T-cell (primary cell): ENCODE measurements around the gene PELI3. TPM values are rescaled to one million over a fixed set of nuclear protein-coding genes. Genes with fewer than 3 reads are reported as not detected.
"Not testable (repeated sequence)": the region's sequence is repeated elsewhere in the genome, so short reads cannot be mapped to it uniquely, and the experiment has no call there.

Experiments used
- ATAC-seq, 4 experiments: fragments of 200-7000 bp in 3 of 4; fragments of 150-1000 bp in 1 of 4; cut with Tn5 transposase; replicated peaks in 1 of 4; 1 replicate in 3 of 4; 2 replicates in 1 of 4; pipeline ENCODE4 v1.10.0; 2021; ENCODE audit warnings: moderate library complexity in 3 of 4, mild to moderate bottlenecking in 2 of 4, moderate number of reproducible peaks in 1 of 4
- CTCF ChIA-PET, 2 donors: fragments of 300-600 bp; sonication (Branson Sonifier 250); formaldehyde crosslinking; loops; one replicate each; lab custom pipeline; 2022; ENCODE audit warnings: antibody characterized with exemption in 2 of 2; lab: Charles Lee
- POLR2A ChIA-PET, 2 donors: fragments of 300-600 bp; sonication (Branson Sonifier 250); formaldehyde crosslinking; loops; one replicate each; lab custom pipeline; 2022; ENCODE audit warnings: antibody characterized with exemption in 2 of 2; lab: Charles Lee
- DNase-seq, 35 experiments: peaks; one replicate each; pipeline versions ENCODE4 v3.0.0 to v3.0.0-alpha.2; 2013 to 2023
- H3K27ac ChIP-seq: one replicate; pipeline ENCODE4 v1.5.1; 2013; ENCODE audit warnings: low read length
- H3K27me3 ChIP-seq, 2 experiments: replicated peaks in 1 of 2; 1 replicate in 1 of 2; 2 replicates in 1 of 2; pipeline versions ENCODE4 v1.6.1 to v1.7.0; 2013; ENCODE audit warnings: low read length in 1 of 2, mixed read lengths in 1 of 2; ENCODE audit not compliant: control insufficient read depth in 2 of 2, insufficient read depth in 2 of 2; ENCODE audit errors: extremely low read depth in 1 of 2
- H3K36me3 ChIP-seq, 2 donors: 1 replicate in 1 of 2; 2 replicates in 1 of 2; pipeline versions ENCODE4 v1.6.1 to v1.7.0; 2013; ENCODE audit warnings: low read length in 1 of 2; ENCODE audit not compliant: control insufficient read depth in 2 of 2, insufficient read depth in 1 of 2; ENCODE audit errors: extremely low read depth in 1 of 2
- H3K4me1 ChIP-seq, 2 experiments: 1 replicate in 1 of 2; 2 replicates in 1 of 2; pipeline versions ENCODE4 v1.6.1 to v1.7.0; 2013; ENCODE audit warnings: low read length in 2 of 2, mixed read lengths in 1 of 2; ENCODE audit not compliant: insufficient read depth in 2 of 2, control insufficient read depth in 1 of 2; ENCODE audit errors: extremely low read depth in 1 of 2
- H3K4me3 ChIP-seq, 2 donors: 1 replicate in 1 of 2; 2 replicates in 1 of 2; pipeline versions ENCODE4 v1.5.1 to v1.7.0; 2013; ENCODE audit warnings: mild to moderate bottlenecking in 2 of 2, low read length in 1 of 2, moderate library complexity in 1 of 2; ENCODE audit not compliant: control insufficient read depth in 1 of 2; ENCODE audit errors: extremely low read depth in 1 of 2
- H3K9me3 ChIP-seq: 2 replicates; pipeline ENCODE4 v1.7.0; 2013
- H3K27ac Mint-ChIP-seq, 2 donors: one replicate each; pipeline ENCODE4 v1.8.0; 2020 to 2021; ENCODE audit warnings: mild to moderate bottlenecking in 2 of 2, mixed read lengths in 2 of 2
- H3K27me3 Mint-ChIP-seq, 2 donors: one replicate each; pipeline ENCODE4 v1.8.0; 2021 to 2022; ENCODE audit warnings: mixed read lengths in 2 of 2
- H3K36me3 Mint-ChIP-seq: one replicate; pipeline ENCODE4 v1.8.0; 2021; ENCODE audit warnings: mixed read lengths
- H3K4me1 Mint-ChIP-seq, 3 donors: one replicate each; pipeline ENCODE4 v1.8.0; 2020 to 2022; ENCODE audit warnings: mixed read lengths in 3 of 3, mild to moderate bottlenecking in 1 of 3
- H3K4me3 Mint-ChIP-seq, 3 donors: one replicate each; pipeline ENCODE4 v1.8.0; 2020 to 2022; ENCODE audit warnings: mild to moderate bottlenecking in 3 of 3, mixed read lengths in 3 of 3, moderate library complexity in 3 of 3
- H3K9me3 Mint-ChIP-seq, 3 donors: one replicate each; pipeline ENCODE4 v1.8.0; 2020 to 2022; ENCODE audit warnings: mixed read lengths in 3 of 3
- WGBS: methylation state at CpG from one replicate; pipeline ENCODE4 v1.1.5; 2013; ENCODE audit warnings: missing lambda C conversion rate; ENCODE audit not compliant: insufficient coverage; 5-methylcytosine and 5-hydroxymethylcytosine counted together
- total RNA-seq, 35 experiments: library from RNA in 6 of 35; stranded (reverse) in 6 of 35; fragments of 120-200 nt in 1 of 35; gene quantifications; one replicate each; pipeline versions ENCODE4 v1.2.1 to v1.2.4 and lab custom pipeline; 2013 to 2026

The PELI3 gene
- total RNA-seq, 5 donors from 2014 or later (not counting 1 experiment from before 2014, with no cell fraction given): 12.9 to 22.0 (median 13.8) TPM

DNA sequence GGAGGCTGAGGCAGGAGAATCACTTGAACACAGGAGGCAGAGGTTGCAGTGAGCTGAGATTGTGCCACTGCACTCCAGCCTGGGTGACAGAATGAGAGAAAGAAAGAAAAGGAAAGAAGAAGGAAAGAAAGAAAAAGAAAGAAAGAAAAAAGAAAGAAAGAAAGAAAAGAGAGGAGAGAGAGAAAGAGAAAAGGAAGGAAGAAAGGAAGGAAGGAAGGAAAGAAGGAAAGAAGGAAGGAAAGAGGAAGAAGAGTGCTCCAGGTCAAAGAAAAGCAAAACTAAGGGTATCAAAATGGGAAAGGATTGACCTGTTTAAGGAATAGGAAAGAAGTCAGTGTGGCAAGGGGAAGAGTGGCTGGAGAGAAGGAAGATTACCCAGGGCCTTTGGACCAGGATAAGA lies 35.4 kb upstream of the PELI3 start:
- H3K36me3 ChIP-seq: peaks cover 6 to 20% of the 10 kb centered on the region in 2 donors
- not testable (repeated sequence) for H3K4me3 ChIP-seq, H3K4me3 Mint-ChIP-seq, DNase-seq, H3K27ac ChIP-seq, H3K27me3 Mint-ChIP-seq, H3K27ac Mint-ChIP-seq, H3K9me3 Mint-ChIP-seq, ATAC-seq, H3K4me1 Mint-ChIP-seq, H3K4me1 ChIP-seq, H3K27me3 ChIP-seq, H3K9me3 ChIP-seq
- POLR2A ChIA-PET: interaction anchor here in 1 of 2 donors (0.7 kb wide), 1 partner anchor 34 kb away, joined by 3 read pairs; no protein-coding TSS in a partner anchor
- H3K36me3 Mint-ChIP-seq: peaks cover 20% of the 10 kb centered on the region
- CTCF ChIA-PET: interaction anchor here in 1 of 2 donors (0.7 kb wide), 1 partner anchor 37 kb away, joined by 9 read pairs; no protein-coding TSS in a partner anchor

DNA sequence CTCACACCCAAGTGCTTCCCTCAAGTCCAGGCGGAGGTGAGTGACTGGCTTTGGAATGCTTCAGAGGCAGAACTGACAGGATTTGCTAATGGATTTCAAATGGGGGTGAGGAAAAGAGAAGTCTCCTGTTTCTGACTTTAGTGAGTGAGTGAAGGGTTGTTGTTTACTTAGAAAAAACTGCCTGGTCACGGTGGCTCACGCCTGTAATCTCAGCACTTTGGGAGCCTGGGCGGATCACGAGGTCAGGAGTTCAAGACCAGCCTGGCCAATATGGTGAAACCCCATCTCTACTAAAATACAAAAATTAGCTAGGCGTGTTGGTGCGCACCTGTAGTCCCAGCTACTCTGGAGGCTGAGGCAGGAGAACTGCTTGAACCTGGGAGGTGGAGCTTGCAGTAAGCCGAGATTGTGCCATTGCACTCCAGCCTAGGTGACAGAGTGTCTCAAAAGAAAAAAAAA lies 34.8 kb upstream of the PELI3 start:
- DNase-seq, H3K27ac ChIP-seq, H3K4me1 ChIP-seq, H3K27me3 ChIP-seq, H3K9me3 ChIP-seq, ATAC-seq, H3K27ac Mint-ChIP-seq, POLR2A ChIA-PET, H3K4me3 Mint-ChIP-seq, H3K4me1 Mint-ChIP-seq, H3K4me3 ChIP-seq, H3K9me3 Mint-ChIP-seq, H3K27me3 Mint-ChIP-seq: not testable (repeated sequence)
- WGBS: 87% methylated on average over 4 of the region's 8 CpGs
- peaks cover 6 to 26% of the 10 kb centered on the region in 2 donors for H3K36me3 ChIP-seq
- CTCF ChIA-PET: interaction anchor here (0.6 to 0.9 kb wide), 2 partner anchors 10 to 12 kb away, joined by 3 to 4 read pairs; no protein-coding TSS in a partner anchor
- peaks cover 26% of the 10 kb centered on the region for H3K36me3 Mint-ChIP-seq

DNA sequence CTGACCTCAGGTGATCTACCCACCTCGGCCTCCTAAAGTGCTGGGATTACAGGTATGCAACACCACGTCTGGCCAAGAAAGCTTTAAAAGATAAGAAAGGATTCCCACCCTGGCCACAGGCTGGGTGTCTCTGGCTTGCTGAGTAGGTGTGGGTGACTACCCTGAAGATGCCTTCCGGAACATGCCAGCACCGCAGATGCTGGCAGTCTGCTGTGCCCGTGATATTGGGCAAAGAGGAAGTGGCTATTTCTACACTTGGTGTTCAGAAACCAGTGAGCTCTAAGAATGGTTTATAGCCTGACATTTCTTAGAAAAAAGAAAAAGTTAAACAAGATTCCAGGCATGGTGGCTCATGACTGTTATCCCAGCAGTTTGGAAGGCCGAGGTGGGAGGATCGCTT lies 34.1 kb upstream of the PELI3 start:
- Mint-ChIP-seq H3K27me3 (no peaks in the 10 kb centered on the region), H3K9me3 (no peaks in the 10 kb centered on the region), H3K4me1 (peaks cover under 1 to 4% (median 2%) of the 10 kb centered on the region in 3 donors), H3K36me3 (peaks cover 27% of the 10 kb centered on the region), H3K27ac (no peak overlapping the region), H3K4me3 (no peak overlapping the region)
- Histone ChIP-seq H3K9me3 (no peaks in the 10 kb centered on the region), H3K4me1 (peaks cover 0 to 2% of the 10 kb centered on the region in 2 experiments), H3K27me3 (no peaks in the 10 kb centered on the region), H3K27ac (no peak overlapping the region), H3K36me3 (peaks cover 6 to 31% of the 10 kb centered on the region in 2 donors), H3K4me3 (no peak overlapping the region)
- ChIA-PET POLR2A (no interaction called here), CTCF (interaction anchor here (0.6 to 0.9 kb wide), 3 partner anchors 11 to 301 kb away, joined by 3 to 5 read pairs (median 4); no protein-coding TSS in a partner anchor)
- 100% methylated on average over 3 of the region's 7 CpGs for WGBS
- DNase-seq (no peak), ATAC-seq (no peak)

DNA sequence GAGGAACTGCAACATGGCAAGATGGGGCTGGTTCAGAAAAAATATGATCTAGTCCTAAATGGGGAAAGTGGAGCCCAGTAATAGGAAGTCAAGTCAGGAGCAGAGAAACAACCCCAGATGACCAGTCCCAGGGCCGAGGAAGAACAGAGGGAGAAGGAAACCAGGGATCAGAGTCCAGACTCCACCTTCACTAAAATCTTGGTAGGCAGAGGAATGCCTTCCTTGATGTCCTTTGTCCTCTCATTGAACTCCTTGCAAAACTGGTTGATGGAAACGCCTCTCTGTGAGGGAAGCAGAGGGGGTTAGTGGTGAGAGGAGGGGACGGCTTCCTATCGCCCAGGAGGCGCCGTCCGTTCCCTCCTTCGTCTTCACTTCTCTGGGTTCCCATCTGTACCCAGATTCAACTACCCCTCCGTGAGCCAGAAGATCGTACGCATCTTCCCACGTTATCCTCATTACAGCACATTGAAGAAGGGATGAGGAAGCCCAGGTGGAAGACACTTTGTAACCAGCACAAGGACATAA lies 28.7 kb upstream of the PELI3 start:
- peaks cover 11 to 16% (median 13%) of the 10 kb centered on the region in 3 donors for H3K4me1 Mint-ChIP-seq
- H3K9me3 Mint-ChIP-seq: peaks cover 0 to 4% (median 1%) of the 10 kb centered on the region in 3 donors
- H3K36me3 Mint-ChIP-seq: peaks cover 19% of the 10 kb centered on the region
- H3K27ac Mint-ChIP-seq: peak overlapping the region; percentile 72 to 100
- Histone ChIP-seq H3K9me3 (no peaks in the 10 kb centered on the region), H3K36me3 (peaks cover 4 to 28% of the 10 kb centered on the region in 2 donors), H3K27ac (peak overlapping the region; percentile 58), H3K27me3 (no peaks in the 10 kb centered on the region), H3K4me1 (peaks cover 4 to 11% of the 10 kb centered on the region in 2 experiments), H3K4me3 (peak overlapping the region; percentile 69 to 96)
- peaks cover 0 to under 1% of the 10 kb centered on the region in 2 donors for H3K27me3 Mint-ChIP-seq
- peak overlapping the region; percentile 81 to 86 (median 84) for H3K4me3 Mint-ChIP-seq
- no CpG with 5 or more reads among the region's 12 CpGs for WGBS
- POLR2A ChIA-PET: no interaction called here
- CTCF ChIA-PET: interaction anchor here in 1 of 2 donors (0.8 to 1.6 kb wide), 11 partner anchors 16 to 240 kb away, joined by 3 to 14 read pairs (median 5); partner anchors contain the start of genes DPP3, PELI3 and YIF1A
- ATAC-seq: no peak
- no peak for DNase-seq

DNA sequence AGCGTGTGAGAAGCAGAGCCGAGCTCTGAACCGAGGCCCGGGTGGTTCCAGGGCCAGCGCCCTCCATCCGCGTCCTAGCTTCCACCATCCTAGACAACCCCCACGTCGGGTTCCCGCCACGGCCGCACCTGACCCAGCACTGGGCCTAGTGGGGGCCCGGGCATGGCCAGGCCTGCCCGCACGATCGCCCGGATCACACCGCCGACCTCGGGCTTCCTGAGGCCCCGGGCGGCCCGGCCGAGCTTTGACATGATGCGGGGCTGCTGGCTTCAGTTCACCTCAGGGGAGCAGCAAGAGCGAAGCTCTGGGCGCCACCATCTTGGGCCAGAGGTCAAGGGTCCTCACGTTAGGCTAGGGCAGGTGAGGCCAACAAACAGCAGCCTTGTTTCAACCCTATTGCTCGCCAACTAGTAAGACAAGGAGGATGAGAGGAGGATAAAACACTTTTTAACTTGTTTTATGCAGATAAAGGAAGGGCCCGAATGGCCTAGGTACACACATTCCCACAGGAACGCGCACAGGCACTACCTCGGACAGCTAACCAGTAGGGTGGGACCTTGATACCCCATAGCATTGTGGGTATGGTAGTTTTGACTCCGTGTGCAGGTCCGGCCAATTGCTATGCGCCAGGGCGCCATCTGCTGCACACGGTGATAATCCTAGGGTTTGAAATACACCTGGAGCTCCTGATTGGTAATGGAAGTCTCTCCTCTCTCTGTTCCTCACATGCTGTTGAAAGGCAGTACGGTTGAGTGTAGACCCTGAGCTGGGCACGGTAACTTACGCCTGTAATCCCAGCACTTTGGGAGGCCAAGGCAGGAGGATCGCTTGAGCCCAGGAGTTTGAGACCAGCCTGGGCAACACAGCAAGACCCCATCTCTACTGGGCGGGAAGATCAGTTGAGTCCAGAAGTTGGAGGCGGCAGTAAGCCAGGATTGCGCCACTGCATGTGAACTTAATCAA lies 27.9 kb upstream of the PELI3 start, which contains the start of gene MRPL11:
TSS of gene MRPL11 (minus strand) at position 345 of the 963 bp plus-strand sequence. CDS start at position 251, 94 bp downstream.
- peak within 1 kb of the TSS; percentile 95 to 100 for H3K27ac Mint-ChIP-seq
- Histone ChIP-seq H3K4me3 (peak within 1 kb of the TSS; percentile 69 to 96), H3K27ac (peak within 1 kb of the TSS; percentile 58), H3K36me3 (peaks cover 3 to 25% of the 10 kb centered on the region in 2 donors), H3K9me3 (no peaks in the 10 kb centered on the region), H3K27me3 (no peaks in the 10 kb centered on the region), H3K4me1 (peaks cover 4 to 11% of the 10 kb centered on the region in 2 experiments)
- WGBS: 2% methylated on average over 31 of the region's 45 CpGs
- peak; percentile 78 to 95 (median 86) for DNase-seq
- peaks cover 2 to 9% (median 8%) of the 10 kb centered on the region in 3 donors for H3K9me3 Mint-ChIP-seq
- H3K4me1 Mint-ChIP-seq: peaks cover 11 to 16% (median 13%) of the 10 kb centered on the region in 3 donors
- H3K4me3 Mint-ChIP-seq: peak within 1 kb of the TSS; percentile 81 to 86 (median 84)
- peaks cover 2% of the 10 kb centered on the region in 2 donors for H3K27me3 Mint-ChIP-seq
- peak; percentile 94 to 99 (median 97) for ATAC-seq
- POLR2A ChIA-PET: interaction anchor here in 1 of 2 donors (1.0 kb wide), 1 partner anchor 28 kb away, joined by 16 read pairs; the partner anchor contains the start of gene PELI3
- CTCF ChIA-PET: interaction anchor here in 1 of 2 donors (0.5 to 1.6 kb wide), 21 partner anchors 10 to 1691 kb away, joined by 3 to 14 read pairs (median 4); partner anchors contain the start of genes DPP3, PELI3, RBM4 and YIF1A
- peaks cover 16% of the 10 kb centered on the region for H3K36me3 Mint-ChIP-seq
